GM19351 (cell line): ENCODE results near the gene FOXB1.

Source experiments
- ATAC-seq: cut with Tn5 transposase; IDR thresholded peaks from one replicate; pipeline ENCODE4 v1.9.1; 2021; ENCODE audit warnings: mild to moderate bottlenecking, moderate library complexity; ENCODE audit not compliant: unreplicated experiment

The FOXB1 gene

DNA sequence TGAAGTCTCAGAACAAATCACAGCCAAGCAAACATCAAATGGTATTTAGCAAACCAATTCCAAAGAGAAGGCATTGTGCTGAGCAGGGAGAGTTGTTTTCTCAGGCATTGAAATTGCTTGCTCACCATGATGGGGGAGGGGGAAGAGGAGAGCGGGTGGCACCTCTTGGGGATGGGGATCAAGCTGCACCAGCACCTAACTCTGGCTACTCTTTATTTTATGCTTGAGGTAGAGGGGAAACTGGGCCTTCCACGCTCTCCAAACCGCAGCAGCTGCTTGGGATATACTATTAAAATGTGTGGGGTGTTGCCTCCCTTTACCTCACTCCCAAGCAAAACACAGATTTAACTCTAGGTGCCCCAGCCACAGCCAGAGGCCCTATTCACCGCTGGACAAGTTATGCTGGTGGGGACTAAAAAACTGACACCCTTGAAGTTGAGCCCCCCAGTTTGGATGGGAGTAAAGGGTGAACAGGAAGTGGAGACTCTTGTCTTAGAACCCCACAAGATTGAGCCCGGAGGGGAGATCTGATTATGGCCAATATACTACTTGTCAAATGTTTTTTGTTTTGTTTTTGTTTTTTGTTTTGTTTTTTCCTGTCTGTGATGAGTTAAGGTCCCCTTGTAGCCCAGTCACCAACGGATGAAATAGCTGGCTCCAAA lies 5.0 kb upstream of the FOXB1 start:
- ATAC-seq: no peak

DNA sequence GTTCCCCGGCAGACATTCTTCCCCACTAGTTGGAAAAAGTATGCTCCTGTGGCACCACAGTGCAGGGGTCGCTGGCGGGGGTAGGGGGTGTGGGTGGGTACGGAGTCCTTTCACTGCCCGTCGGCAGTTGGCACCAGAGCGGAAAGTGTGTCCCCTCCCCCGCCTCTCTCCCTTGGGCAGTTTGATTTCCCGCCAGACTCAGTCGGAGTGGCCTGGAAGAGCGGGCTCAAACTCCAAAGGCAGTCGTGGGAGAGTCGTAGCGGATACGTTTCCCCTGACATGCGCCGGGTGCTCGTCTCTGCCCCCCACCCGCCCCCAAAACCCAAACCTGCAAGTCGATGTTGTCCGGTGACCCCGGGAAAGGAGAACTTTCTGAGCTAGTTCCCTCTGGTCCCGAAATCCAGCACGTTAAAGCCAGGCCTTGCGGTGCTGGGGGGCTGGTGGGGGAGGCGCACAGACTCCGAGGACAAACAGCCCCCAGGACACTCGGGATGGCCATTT lies 4.4 kb upstream of the FOXB1 start:
- ATAC-seq: no peak

DNA sequence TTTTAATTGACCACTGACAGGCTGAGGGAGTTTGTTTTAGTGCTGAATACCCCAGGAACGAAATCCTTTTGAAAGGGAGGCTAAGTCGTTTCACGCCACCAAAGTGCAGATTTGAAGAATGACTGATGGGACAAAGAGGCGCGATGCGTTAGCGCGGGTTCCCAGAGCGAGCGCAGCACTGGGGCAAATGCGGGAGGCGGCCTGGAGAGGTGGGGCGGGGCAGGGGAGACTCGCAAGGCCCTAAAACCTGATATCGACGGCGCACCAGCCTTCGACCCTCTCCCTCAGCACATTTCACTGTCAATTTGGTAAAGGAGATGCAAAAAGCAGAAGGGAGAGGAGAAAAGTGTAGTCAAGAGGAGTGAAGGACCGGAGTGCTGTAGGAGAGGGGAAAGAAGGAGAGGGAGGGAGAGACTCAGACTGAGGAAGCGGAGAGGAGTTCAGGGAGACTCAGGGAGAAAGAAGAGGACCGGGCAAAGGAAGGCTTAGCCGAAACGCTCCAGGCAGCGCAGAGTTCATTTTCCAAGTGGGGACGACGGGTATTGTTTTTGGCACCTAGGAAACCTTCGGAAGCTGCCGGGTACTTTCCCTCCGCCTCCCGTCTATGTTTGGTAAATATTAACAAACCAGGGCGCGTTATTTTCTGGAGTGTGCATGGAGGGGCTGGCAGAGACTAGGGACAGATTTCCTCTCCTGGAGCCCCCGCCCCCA lies 3.8 kb upstream of the FOXB1 start:
- no peak for ATAC-seq

DNA sequence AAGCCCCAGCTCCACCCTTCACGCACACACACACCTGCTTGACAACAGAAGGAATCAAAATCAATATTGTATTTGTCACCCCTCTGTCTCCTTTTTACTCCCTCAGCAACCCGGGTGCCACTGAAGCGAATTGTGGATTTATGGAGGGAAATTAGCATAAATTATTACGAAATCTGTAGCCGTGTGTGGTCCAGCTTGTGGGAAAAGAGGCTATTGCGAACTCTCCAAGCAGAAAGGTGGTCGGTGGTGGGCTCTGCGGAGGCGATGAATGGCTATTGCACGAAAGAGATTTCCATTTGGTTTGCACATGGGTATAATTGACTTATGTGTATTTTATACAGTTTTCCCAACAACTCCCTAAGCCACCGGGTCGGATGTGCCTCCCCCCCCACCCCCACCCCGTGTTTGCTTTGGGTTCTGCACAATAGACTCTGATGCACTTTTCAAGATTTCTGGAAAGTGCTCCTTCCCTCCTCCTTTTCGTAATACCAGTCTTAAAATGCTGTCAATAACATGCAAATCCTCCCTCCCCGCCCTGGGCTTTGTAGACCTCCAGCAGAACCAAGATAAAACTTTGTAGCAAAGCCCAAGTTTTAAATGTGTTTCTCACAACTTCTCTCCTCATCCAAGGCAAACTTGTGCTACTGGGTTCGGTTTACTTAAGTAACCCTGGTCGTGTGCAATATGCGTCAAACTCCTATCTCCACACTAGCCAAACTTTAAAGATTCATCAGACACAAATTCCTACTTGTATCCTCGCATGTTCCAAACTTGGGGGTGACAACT lies 3.1 kb upstream of the FOXB1 start:
- ATAC-seq: no peak

DNA sequence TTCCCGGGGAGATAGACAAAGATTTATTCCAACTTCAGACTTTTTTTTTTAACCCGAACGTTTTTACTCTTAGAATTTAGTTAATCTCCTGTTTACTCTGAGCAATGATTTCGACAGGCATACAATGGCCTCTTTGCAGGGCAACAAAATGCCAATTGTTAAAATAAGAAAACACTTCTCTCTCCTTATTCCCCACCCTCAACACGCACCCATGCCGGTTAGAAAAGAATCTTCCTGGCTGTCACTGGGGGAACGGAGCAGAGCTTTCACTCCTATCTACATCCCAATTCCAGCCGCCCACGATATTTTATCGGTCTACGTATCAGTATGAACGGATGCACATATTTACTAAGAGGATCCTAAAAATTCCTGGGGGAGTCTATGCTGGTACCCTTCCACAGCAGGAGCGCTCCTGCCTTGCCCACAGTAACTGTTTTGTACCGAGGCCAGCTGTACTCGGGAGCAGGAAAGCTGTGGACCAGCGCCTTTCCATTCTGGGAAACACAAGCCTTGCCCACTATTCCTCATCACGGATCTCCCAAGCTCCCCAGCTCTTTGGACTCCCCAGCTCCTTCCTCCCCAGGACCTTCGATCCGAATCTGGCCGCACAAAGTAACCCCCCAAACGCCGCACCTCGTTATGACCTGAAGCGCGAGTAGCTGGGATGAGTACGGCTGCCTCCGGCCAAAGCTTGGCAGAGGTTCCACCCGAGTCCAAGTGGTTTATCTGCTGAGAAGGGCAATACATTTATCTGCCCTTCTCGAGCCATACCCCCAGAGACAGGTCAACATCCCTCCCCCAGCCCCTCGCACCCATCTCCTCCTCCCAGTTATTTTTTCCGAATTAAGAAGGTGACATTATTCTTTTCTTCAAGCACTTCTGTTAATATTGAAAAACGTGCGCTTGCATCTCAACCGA lies 2.2 kb upstream of the FOXB1 start:
- no peak for ATAC-seq

DNA sequence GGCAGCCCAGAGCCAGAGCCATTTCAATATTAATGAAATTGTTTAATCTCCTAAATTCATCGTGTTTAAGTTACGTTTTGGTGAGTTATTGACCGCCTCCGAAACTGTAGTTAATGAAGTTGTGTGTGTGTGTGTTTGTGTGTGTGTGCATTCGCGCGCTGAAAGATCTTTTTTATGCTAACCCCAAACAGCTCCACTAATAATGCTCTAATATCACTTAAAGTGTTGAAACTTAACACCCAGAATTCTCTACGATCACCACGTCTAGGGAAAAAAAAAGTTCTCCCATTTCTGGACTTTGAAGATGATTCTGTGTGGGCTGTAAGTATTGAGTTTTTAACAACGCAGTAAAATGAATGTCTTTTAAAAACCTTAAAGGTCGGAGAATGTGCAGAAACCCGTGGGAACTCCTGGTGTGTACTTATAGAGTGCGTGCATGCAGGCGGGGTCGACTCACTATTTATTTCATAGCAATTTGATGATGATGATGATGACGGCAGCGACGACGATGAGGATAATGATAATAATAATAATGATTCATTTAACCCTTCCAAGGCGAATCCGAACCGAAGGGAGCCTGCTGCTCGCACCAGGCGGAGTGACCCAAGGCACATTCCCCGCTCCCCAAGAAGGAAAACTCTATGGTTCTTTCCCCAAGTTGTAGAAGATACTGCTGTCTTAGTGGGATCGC lies 1.4 kb upstream of the FOXB1 start:
- no peak for ATAC-seq

DNA sequence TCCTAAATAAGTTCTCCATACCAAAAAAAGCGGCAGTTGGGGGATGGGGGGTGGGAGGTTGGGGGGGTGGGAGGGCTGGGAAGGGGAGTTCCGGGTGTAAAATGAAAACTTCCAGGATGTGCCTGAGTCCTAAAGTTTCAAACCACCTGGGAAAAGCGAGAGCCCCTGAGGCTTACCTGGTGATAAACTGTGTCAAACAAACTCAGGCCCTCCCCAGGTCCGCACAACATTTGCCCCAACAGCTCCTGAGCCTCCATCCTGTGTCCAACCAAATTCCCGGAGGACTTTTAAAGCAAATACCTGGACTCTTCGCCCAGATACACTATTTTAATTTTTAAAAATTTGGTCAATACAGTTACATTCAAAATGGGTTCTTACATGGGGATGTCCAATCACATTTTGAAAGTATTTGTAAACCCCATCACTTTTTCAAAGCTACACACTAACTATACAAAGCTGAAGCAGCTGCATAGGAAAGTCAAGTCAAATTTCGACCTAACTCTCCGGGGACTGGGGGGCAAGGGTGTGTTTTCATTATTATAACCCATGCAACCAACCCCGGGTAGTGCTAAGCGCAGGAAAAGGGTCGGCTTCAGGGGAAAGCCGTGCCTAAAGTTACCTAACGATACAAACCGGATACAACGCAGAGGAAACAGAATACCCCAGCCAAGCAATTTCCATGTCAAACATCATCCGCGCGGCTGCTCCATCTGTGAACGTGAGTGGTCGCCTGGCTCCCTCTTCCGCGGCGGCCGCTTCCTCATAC lies 685 bp upstream of the FOXB1 start:
- no peak for ATAC-seq

DNA sequence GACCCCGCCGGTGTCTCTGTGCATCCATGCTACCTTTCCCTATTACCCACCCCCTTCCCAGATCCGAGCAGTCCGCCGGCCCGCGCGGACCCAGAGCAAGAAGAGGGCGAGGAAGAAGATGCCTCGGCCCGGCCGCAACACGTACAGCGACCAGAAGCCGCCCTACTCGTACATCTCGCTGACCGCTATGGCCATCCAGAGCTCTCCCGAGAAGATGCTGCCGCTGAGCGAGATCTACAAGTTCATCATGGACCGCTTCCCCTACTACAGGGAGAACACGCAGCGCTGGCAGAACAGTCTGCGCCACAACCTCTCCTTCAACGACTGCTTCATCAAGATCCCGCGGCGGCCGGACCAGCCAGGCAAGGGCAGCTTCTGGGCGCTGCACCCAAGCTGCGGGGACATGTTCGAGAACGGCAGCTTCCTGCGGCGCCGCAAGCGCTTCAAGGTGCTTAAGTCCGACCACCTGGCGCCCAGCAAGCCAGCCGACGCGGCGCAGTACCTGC lies 788 bp downstream of the FOXB1 start:
- ATAC-seq: no peak

DNA sequence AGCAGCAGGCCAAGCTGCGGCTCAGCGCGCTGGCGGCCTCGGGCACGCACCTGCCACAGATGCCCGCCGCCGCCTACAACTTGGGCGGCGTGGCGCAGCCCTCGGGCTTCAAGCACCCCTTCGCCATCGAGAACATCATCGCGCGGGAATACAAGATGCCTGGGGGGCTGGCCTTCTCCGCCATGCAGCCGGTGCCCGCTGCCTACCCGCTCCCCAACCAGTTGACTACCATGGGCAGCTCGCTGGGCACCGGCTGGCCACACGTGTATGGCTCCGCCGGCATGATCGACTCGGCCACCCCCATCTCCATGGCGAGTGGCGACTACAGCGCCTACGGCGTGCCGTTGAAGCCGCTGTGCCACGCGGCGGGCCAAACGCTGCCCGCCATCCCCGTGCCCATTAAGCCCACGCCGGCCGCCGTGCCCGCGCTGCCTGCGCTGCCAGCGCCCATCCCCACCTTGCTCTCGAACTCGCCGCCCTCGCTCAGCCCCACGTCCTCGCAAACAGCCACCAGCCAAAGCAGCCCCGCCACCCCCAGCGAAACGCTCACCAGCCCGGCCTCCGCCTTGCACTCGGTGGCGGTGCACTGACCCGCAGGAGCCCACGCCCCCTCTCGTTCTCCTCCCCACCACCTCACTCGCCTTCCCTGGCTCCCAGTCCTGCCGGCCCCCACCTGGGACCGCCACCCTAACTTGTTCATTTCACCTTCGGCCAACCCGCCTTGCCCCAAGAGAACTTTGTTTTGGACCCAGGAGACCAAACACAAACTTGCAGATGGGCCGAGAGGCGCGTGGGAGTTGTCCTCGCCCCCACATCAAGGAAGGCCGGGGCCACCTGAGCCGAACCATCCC lies 1.5 kb downstream of the FOXB1 start:
- no peak for ATAC-seq

DNA sequence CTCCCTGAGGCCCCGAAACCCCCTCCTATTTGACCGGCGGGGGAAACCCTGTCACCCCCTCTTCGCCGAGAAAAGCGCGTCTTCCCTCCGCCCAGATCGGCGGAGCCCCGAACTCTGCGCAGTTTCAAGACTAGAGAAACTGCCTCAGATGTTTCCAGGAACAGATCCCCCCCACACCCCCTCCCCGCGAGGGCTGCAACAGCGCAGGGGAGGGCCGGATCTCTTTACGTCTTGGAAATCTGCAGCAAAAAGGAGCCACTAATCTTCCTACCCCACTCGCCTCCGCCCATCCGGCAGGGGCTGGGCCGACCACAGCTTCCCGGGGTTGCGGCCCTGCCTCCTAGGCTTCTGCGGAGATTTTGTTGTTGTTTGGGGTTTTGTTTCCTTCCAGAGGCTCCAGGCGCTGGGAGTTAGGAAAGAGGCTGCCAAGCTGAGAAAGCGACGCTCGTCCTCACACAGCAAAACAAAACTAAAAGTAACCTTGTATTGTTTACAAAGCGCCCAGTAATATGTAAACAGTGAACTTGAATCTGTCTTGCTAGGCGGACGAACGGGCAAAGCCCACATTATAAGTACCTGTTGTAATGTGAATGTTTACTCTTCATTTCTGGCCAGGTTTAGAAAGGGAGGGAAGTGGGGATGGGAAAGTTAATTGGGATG lies 2.2 kb downstream of the FOXB1 start:
- ATAC-seq: peak; percentile 77

DNA sequence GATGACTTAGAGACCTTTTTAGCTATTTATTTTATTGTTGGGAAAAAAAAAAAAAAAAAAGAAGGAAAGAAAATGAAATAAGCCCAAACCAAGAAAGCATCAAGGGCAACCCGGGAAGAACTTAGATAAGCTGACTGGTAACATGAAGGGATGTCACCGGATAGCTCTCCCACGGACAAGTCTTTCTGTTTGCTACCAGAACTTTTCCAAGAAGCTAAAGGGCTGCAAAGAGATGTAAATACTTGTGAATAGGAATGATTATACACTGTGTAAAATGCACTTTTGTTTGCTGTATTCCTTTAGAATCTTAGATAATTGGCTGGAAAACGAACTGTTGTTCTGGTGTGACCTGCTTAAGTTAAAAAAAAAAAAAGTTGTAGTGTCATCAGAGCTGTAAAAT lies 2.8 kb downstream of the FOXB1 start:
- no peak for ATAC-seq

DNA sequence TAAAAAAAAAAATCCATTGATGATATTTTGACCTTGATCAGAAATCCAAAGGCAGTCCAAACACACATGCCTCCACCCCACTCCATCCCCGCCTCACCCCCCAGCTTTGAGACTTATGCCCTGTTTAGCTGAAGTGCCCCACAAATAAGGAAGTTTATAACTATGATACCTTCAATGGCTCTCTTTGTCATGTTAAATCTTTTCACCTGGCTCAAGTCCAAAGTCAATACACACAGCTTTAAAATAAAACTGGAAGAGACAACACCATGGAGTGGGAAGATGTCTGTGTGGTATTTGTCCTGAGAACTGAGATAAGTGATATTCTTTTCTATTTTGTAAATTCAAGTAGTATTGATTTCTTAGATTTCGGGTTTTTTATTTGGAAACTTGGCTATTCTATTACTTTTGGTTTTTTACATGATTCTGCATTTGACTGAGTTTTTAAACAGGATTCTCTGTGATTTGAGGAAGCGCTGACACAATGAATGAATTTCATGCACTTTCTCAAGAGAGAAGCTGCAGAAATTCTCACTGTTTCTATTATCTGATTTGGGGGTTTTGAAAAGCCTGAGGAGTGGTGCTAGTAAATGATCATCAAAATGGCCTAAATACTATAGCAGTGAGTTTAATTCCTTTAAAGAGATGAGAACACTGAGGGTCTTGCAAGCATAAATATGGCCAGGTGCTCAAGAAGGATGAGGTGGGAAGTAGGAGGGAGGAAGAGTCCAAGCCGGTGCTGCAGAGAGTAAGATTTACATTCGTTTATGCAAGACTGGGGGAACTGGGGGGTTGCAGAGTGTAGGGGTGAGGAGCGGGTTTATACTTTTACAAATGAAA lies 5.2 kb downstream of the FOXB1 start:
- ATAC-seq: no peak

DNA sequence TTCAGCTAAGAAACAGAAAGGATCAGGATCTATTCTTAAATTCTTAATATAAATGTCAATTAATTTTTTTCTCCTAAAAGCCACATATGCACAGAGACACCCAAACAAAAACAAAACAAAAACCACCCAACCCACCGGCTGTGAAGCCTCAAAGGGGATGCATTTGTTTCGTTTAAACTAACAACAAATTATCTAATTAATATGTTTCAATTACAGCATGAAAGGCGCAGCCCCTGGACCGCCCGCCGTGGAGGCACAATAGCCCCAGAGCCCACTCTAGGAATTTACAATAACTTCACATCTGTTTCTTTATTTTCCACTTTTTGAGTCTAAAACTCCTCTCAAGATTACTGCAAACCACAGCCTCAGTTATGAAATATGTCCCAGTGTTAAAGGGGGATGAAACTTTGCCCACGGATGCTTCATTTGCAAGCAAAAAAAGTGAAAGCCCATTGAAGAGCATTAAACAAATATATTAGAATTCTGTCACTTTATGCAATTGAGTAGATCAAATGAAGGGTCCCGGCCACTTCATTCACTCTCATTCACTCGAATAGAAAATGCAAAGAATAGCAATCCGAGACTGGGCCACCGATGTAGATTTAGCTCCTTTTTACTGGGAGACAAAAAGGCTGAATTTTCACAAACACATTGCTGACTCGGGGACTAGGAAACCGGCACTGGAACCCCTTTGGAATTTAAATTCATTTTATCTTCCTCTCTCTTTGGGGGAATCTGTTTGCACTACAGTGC lies 6.0 kb downstream of the FOXB1 start:
- ATAC-seq: no peak

DNA sequence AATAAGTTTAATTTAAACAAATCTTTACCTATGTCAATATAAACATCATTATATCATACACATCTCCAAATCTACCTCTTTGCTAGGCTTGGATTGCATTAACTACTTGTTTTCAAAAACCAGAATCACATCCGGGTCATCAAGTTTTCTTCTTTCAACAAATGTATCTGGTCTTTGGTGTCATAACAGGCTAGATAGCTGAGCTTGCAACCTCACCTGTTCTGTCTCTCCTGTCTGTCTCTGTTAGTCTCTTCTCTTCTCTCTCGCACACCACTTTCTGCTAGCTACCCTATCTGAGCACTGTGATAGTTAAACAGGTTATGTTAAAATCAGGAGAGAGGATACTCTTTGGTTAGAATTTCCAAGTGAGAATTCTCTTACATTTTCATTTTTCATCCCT lies 6.7 kb downstream of the FOXB1 start:
- ATAC-seq: no peak

DNA sequence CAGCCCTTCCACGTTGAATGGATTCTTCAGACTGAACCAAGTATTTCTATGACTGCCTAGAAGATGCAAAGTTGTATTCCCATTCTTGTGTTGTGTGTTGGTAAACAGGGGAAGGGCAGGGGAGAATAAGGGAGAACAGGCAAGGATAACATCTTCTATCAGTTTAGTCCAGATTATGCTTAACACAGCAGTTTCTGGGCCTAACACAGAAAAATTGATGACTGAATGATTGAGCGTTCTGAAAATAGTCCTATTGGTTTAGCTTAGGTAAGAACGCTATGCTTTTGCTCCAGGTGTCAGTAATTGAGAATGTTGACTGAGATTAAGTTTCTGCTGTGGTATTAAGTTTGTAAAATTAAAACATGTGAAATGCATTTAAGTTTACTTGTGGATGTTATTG lies 8.6 kb downstream of the FOXB1 start:
- ATAC-seq: no peak
